Stomach (tissue), 4 donors: ENCODE measurements around the gene GREB1L.

Experiments
- EP300 ChIP-seq: sonication (generic); formaldehyde crosslinking; IDR thresholded peaks from one replicate; pipeline ENCODE4 v1.6.1; 2017; ENCODE audit warnings: antibody characterized with exemption
- POLR2A ChIP-seq, 4 donors: fragments of 450-650 bp; IDR thresholded peaks; one replicate each; pipeline ENCODE4 v1.6.1; 2016; ENCODE audit warnings: antibody characterized with exemption in 4 of 4, control low read depth in 2 of 4, mild to moderate bottlenecking in 1 of 4, moderate library complexity in 1 of 4
- POLR2AphosphoS5 ChIP-seq, 3 donors: sonication (generic); formaldehyde crosslinking; IDR thresholded peaks; one replicate each; pipeline ENCODE4 v1.6.1; 2016; ENCODE audit warnings: antibody characterized with exemption in 3 of 3
- TF ChIP-seq, protein P1 (sequence below), 7 experiments: fragments of 450-650 bp in 4 of 7; fragments of 200-600 bp in 3 of 7; sonication (generic) in 3 of 7; IDR thresholded peaks; one replicate each; pipeline ENCODE4 v1.5.1; 2016 to 2019; ENCODE audit warnings: antibody characterized with exemption in 7 of 7, control low read depth in 2 of 7, mild to moderate bottlenecking in 1 of 7

DNA sequence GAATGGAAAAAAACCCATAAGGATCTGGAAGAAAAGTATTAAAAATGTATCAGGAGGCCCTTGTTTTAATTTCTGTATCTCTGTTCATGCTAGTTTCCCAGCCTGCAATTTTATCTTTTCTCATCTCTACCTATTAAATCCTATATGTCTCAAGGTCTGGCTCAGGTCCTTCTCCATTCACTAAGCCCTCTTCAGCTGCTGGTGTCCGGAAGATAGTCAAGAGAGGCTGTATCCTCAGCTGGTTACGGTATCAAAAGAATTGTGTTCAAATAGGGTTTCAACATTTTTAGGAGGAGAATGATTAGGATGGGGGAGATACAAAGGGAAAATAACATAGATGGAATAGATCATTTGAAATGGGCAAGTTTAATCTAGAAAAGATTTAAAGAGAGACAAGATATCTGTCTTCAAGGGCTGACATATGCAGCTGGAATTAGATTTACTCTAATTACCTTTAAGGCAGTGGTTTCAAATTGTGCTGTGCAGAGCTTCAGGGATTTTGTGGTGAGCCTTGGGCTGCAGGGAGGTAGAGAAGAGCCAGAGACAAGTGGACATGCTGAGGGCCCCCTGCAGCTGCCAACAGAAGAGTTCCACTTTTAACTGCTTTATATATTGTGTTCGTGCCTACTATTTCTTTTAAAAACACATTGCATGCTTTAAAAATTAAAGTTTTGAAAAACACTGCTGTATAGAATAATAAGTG lies 24.1 kb downstream of the GREB1L start:
- TF ChIP-seq POLR2A (IDR thresholded peaks at IDR 0.05) (no peak), EP300 (no peak), POLR2AphosphoS5 (IDR thresholded peaks at IDR 0.05) (no peak)
- TF ChIP-seq, protein P1, sequence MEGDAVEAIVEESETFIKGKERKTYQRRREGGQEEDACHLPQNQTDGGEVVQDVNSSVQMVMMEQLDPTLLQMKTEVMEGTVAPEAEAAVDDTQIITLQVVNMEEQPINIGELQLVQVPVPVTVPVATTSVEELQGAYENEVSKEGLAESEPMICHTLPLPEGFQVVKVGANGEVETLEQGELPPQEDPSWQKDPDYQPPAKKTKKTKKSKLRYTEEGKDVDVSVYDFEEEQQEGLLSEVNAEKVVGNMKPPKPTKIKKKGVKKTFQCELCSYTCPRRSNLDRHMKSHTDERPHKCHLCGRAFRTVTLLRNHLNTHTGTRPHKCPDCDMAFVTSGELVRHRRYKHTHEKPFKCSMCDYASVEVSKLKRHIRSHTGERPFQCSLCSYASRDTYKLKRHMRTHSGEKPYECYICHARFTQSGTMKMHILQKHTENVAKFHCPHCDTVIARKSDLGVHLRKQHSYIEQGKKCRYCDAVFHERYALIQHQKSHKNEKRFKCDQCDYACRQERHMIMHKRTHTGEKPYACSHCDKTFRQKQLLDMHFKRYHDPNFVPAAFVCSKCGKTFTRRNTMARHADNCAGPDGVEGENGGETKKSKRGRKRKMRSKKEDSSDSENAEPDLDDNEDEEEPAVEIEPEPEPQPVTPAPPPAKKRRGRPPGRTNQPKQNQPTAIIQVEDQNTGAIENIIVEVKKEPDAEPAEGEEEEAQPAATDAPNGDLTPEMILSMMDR (IDR thresholded peaks at IDR 0.05) = no peak
